ENCODE results near the gene PHLPP1. TPM values are rescaled to one million over a fixed set of nuclear protein-coding genes. Genes with fewer than 3 reads are reported as not detected.
A peak's percentile ranks its signal among the peaks of the same experiment; 100 is the strongest.

Gene PHLPP1
- total RNA-seq, 1 donor from 2014 or later: 3.4 TPM

- peaks cover 1% of the 10 kb centered on the region for H3K27me3 ChIP-seq (ENCODE audit: control insufficient read depth, insufficient read depth, low read length)
- no peak for DNase-seq (ENCODE audit: low read depth)
- H3K4me3 ChIP-seq (ENCODE audit: low read depth, low read length): no peak overlapping the region
- no peaks in the 10 kb centered on the region for H3K36me3 ChIP-seq (ENCODE audit: control insufficient read depth, insufficient read depth, low read length)
- no peak for TF ChIP-seq CTCF (IDR thresholded peaks at IDR 0.05; ENCODE audit: insufficient read depth, low read length, severe bottlenecking)
- FAIRE-seq: no peak
Observed at GRCh38 chr18:62999392-62999791, 284.1 kb downstream of the PHLPP1 start.

GRCh38 chr18:62999921-63000320 is 284.6 kb downstream of the PHLPP1 start:
- Histone ChIP-seq H3K36me3 (ENCODE audit: control insufficient read depth, insufficient read depth, low read length) (no peaks in the 10 kb centered on the region), H3K27me3 (ENCODE audit: control insufficient read depth, insufficient read depth, low read length) (peaks cover 1% of the 10 kb centered on the region), H3K4me3 (ENCODE audit: low read depth, low read length) (no peak overlapping the region)
- FAIRE-seq (no peak), DNase-seq (ENCODE audit: low read depth) (no peak)
- no peak for TF ChIP-seq CTCF (IDR thresholded peaks at IDR 0.05; ENCODE audit: insufficient read depth, low read length, severe bottlenecking)

- Histone ChIP-seq H3K27me3 (ENCODE audit: control insufficient read depth, insufficient read depth, low read length) (peaks cover 1% of the 10 kb centered on the region), H3K4me3 (ENCODE audit: low read depth, low read length) (no peak overlapping the region), H3K36me3 (ENCODE audit: control insufficient read depth, insufficient read depth, low read length) (no peaks in the 10 kb centered on the region)
- DNase-seq (ENCODE audit: low read depth): no peak
- peak; percentile 55 for FAIRE-seq
- no peak for TF ChIP-seq CTCF (IDR thresholded peaks at IDR 0.05; ENCODE audit: insufficient read depth, low read length, severe bottlenecking)
Observed at GRCh38 chr18:63000839-63001238, 285.5 kb downstream of the PHLPP1 start.

GRCh38 chr18:63001861-63002260 is 286.5 kb downstream of the PHLPP1 start:
- Histone ChIP-seq H3K27me3 (ENCODE audit: control insufficient read depth, insufficient read depth, low read length) (peaks cover 1% of the 10 kb centered on the region), H3K4me3 (ENCODE audit: low read depth, low read length) (no peak overlapping the region), H3K36me3 (ENCODE audit: control insufficient read depth, insufficient read depth, low read length) (no peaks in the 10 kb centered on the region)
- FAIRE-seq: no peak
- DNase-seq (ENCODE audit: low read depth): no peak
- TF ChIP-seq CTCF (IDR thresholded peaks at IDR 0.05; ENCODE audit: insufficient read depth, low read length, severe bottlenecking): no peak

- H3K4me3 ChIP-seq (ENCODE audit: low read depth, low read length): no peak overlapping the region
- no peaks in the 10 kb centered on the region for H3K36me3 ChIP-seq (ENCODE audit: control insufficient read depth, insufficient read depth, low read length)
- TF ChIP-seq CTCF (IDR thresholded peaks at IDR 0.05; ENCODE audit: insufficient read depth, low read length, severe bottlenecking): no peak
- peaks cover 1% of the 10 kb centered on the region for H3K27me3 ChIP-seq (ENCODE audit: control insufficient read depth, insufficient read depth, low read length)
- no peak for DNase-seq (ENCODE audit: low read depth)
- FAIRE-seq: no peak
Observed at GRCh38 chr18:63002305-63002704, 287.0 kb downstream of the PHLPP1 start.

- Histone ChIP-seq H3K27me3 (ENCODE audit: control insufficient read depth, insufficient read depth, low read length) (peaks cover 1% of the 10 kb centered on the region), H3K36me3 (ENCODE audit: control insufficient read depth, insufficient read depth, low read length) (no peaks in the 10 kb centered on the region), H3K4me3 (ENCODE audit: low read depth, low read length) (no peak overlapping the region)
- DNase-seq (ENCODE audit: low read depth) (no peak), FAIRE-seq (no peak)
- TF ChIP-seq CTCF (IDR thresholded peaks at IDR 0.05; ENCODE audit: insufficient read depth, low read length, severe bottlenecking): no peak
Observed at GRCh38 chr18:63002803-63003445, 287.6 kb downstream of the PHLPP1 start.
